ENCODE data around the gene KCTD16.

The KCTD16 gene

DNA sequence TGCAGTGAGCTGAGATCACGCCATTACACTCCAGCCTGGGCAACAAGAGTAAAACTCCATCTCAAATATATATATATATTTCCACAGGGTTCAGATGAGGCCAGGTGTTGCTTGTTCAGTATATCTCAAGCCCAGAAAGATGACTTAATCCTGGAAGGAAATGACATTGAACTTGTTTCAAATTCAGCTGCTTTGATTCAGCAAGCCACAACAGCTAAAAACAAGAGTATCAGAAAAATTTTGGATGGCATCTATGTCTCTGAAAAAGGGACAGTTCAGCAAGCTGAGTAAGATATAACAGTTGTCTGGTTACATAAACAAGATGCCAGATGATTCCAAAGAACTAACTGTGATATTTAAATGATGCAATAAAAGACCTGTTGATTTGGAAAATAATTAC lies 352.0 kb downstream of the KCTD16 start:
- Histone ChIP-seq H3K9ac (ENCODE audit: low read depth in 1 of 2, low read length in 2 of 2) (no peak overlapping the region), H3K4me3 (ENCODE audit: low read depth in 1 of 2, low read length in 2 of 2) (no peak overlapping the region), H3K4me1 (ENCODE audit: control insufficient read depth in 1 of 2, insufficient read depth in 2 of 2, low read length in 2 of 2) (no peaks in the 10 kb centered on the region), H3K27me3 (ENCODE audit: control insufficient read depth in 1 of 2, insufficient read depth in 2 of 2, low read length in 2 of 2) (no peaks in the 10 kb centered on the region), H3K9me3 (ENCODE audit: control insufficient read depth in 1 of 2, low read length in 2 of 2) (no peaks in the 10 kb centered on the region), H3K27ac (ENCODE audit: low read depth, low read length) (no peak overlapping the region), H3K36me3 (ENCODE audit: control insufficient read depth in 1 of 2, insufficient read depth in 2 of 2, low read length in 2 of 2) (no peaks in the 10 kb centered on the region)

DNA sequence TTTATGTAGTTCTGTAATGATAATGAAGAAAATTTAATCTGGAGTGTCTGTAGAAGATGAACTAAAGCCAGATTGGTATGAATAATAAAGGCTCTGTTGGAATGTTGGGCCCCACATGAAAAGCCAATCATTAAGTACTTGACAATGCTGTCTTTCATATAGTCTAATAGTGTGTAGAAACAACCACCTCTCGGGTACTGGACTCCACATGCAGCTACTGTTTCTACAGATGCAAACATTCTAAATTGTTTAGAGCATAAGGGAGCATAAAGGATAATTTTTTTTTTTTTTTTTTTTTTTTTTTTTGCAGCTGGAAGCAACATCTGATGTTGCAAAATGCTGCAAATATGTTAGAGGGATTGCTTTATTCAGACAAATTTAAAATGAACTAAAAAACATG lies 354.3 kb downstream of the KCTD16 start:
- no peak overlapping the region for H3K27ac ChIP-seq (ENCODE audit: low read depth, low read length)
- no peak overlapping the region for H3K9ac ChIP-seq (ENCODE audit: low read depth in 1 of 2, low read length in 2 of 2)
- H3K4me1 ChIP-seq (ENCODE audit: control insufficient read depth in 1 of 2, insufficient read depth in 2 of 2, low read length in 2 of 2): no peaks in the 10 kb centered on the region
- H3K27me3 ChIP-seq (ENCODE audit: control insufficient read depth in 1 of 2, insufficient read depth in 2 of 2, low read length in 2 of 2): no peaks in the 10 kb centered on the region
- no peaks in the 10 kb centered on the region for H3K9me3 ChIP-seq (ENCODE audit: control insufficient read depth in 1 of 2, low read length in 2 of 2)
- no peaks in the 10 kb centered on the region for H3K36me3 ChIP-seq (ENCODE audit: control insufficient read depth in 1 of 2, insufficient read depth in 2 of 2, low read length in 2 of 2)
- no peak overlapping the region for H3K4me3 ChIP-seq (ENCODE audit: low read depth in 1 of 2, low read length in 2 of 2)

DNA sequence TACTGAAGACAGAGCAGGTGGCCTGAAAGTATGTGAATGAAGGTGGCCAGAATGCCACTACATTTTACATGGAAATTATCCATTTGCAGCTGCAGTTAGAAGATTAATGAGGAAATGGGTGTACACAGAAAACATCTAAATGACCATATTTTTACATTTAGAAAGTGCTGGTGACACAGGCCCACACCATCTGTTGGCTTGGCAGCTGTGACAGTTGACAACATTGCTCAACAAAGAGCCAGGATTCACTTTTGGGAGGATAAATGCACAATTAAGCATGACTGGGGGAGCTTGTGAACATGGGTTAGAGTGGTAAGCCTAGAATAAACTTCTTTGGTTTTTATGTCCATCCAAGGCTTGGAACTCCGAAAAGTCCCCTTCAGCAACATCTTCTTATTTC lies 360.5 kb downstream of the KCTD16 start:
- no peak overlapping the region for H3K27ac ChIP-seq (ENCODE audit: low read depth, low read length)
- no peak overlapping the region for H3K9ac ChIP-seq (ENCODE audit: low read depth in 1 of 2, low read length in 2 of 2)
- no peak overlapping the region for H3K4me3 ChIP-seq (ENCODE audit: low read depth in 1 of 2, low read length in 2 of 2)
- no peaks in the 10 kb centered on the region for H3K36me3 ChIP-seq (ENCODE audit: control insufficient read depth in 1 of 2, insufficient read depth in 2 of 2, low read length in 2 of 2)
- H3K9me3 ChIP-seq (ENCODE audit: control insufficient read depth in 1 of 2, low read length in 2 of 2): peaks cover 0 to 3% of the 10 kb centered on the region in 2 donors
- H3K4me1 ChIP-seq (ENCODE audit: control insufficient read depth in 1 of 2, insufficient read depth in 2 of 2, low read length in 2 of 2): no peaks in the 10 kb centered on the region
- H3K27me3 ChIP-seq (ENCODE audit: control insufficient read depth in 1 of 2, insufficient read depth in 2 of 2, low read length in 2 of 2): no peaks in the 10 kb centered on the region

Data from duodenal mucosa (tissue), 2 donors.